ENCODE results near the gene MACROD2. TPM values are rescaled to one million over a fixed set of nuclear protein-coding genes. Genes with fewer than 3 reads are reported as not detected.
"Not testable (repeated sequence)": the region's sequence is repeated elsewhere in the genome, so short reads cannot be mapped to it uniquely, and the experiment has no call there.

MACROD2 gene
- total RNA-seq, 1 experiment from 2014 or later = 1.3 TPM

- DNase-seq (ENCODE audit: low read depth, low spot score) = no peak
- in situ Hi-C loops (cut with HindIII; ENCODE audit: low pct_unique_long_range_greater_than_20kb, low sequenced_read_pairs) = no loop called here
These were observed 1800.1 kb downstream of the MACROD2 start for GRCh38 chr20:15795305-15796019.

DNA sequence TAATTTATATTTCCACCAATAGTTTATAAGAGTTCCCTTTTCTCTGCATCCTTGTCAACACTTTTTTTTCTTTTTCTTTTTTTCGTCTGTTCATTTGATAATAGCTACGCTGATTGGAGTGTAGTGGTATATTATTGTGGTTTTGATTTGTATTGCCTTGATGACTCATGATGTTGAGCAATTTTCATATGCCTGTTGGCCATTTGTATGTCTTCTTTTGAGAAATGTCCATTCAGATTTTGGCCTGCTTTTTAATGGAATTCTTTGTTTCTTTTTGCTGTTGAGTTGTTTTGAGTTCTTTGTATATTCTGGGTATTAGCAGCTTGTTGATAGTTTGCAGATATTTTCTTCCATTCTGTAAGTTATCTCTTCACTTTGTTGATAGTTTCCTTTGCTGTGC lies 1804.6 kb downstream of the MACROD2 start:
- DNase-seq (ENCODE audit: low read depth, low spot score) = peak; percentile 57
- in situ Hi-C loops (cut with HindIII; ENCODE audit: low pct_unique_long_range_greater_than_20kb, low sequenced_read_pairs) = no loop called here

GRCh38 chr20:15802020-15802419 lies 1806.7 kb downstream of the MACROD2 start:
- DNase-seq (ENCODE audit: low read depth, low spot score) = no peak
- in situ Hi-C loops (cut with HindIII; ENCODE audit: low pct_unique_long_range_greater_than_20kb, low sequenced_read_pairs) = no loop called here

DNA sequence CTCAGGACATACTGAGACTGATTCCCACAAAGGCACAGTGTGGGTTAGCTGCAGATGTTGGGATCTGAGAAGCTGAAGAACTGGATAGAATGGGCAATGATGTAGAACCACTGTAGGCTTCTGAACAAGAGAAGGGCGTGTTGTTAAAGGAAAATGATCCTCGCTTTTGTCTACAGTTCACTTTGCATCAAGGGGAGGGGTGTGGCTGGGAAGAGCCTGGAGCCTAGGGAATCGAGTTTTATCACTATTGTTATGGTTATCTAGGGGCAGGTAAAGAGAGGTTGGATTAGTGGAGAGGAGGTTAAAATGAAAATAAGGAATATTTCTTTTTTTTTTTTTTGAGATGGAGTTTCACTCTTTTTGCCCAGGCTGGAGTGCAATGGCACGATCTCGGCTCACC lies 1809.8 kb downstream of the MACROD2 start:
- in situ Hi-C loops (cut with HindIII; ENCODE audit: low pct_unique_long_range_greater_than_20kb, low sequenced_read_pairs) = no loop called here

GRCh38 chr20:15806105-15806504 lies 1810.8 kb downstream of the MACROD2 start:
- in situ Hi-C loops (cut with HindIII; ENCODE audit: low pct_unique_long_range_greater_than_20kb, low sequenced_read_pairs) = no loop called here
- DNase-seq (ENCODE audit: low read depth, low spot score) = no peak

More for the DNA sequence above, 1809.8 kb downstream of the MACROD2 start:
- no peak for DNase-seq (ENCODE audit: low read depth, low spot score)

GRCh38 chr20:15807271-15807670 lies 1812.0 kb downstream of the MACROD2 start:
- DNase-seq (ENCODE audit: low read depth, low spot score) = no peak
- in situ Hi-C loops (cut with HindIII; ENCODE audit: low pct_unique_long_range_greater_than_20kb, low sequenced_read_pairs) = no loop called here

DNA sequence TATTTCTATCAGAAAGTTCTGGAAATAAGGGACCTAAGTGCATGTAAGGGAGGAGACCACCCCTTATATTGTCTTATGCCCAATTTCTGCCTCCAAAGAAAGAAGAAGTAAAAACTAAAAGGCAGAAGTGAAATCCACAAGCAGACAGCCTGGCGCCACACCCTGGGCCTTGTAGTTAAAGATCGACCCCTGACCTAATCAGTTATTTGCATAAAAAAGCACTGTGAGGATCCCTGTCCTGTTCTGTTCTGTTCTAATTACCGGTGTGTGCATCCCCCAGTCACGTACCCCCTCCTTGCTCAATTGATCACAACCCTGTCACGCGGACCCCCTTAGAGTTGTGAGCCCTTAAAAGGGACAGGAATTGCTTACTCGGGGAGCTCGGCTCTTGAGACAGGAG lies 1812.5 kb downstream of the MACROD2 start:
- DNase-seq (ENCODE audit: low read depth, low spot score); in situ Hi-C loops (cut with HindIII; ENCODE audit: low pct_unique_long_range_greater_than_20kb, low sequenced_read_pairs): not testable (repeated sequence)

- in situ Hi-C loops (cut with HindIII; ENCODE audit: low pct_unique_long_range_greater_than_20kb, low sequenced_read_pairs) = no loop called here
- no peak for DNase-seq (ENCODE audit: low read depth, low spot score)
These were observed 1816.6 kb downstream of the MACROD2 start for GRCh38 chr20:15811951-15812350.

GRCh38 chr20:15812696-15813095 lies 1817.4 kb downstream of the MACROD2 start:
- DNase-seq (ENCODE audit: low read depth, low spot score) = no peak
- in situ Hi-C loops (cut with HindIII; ENCODE audit: low pct_unique_long_range_greater_than_20kb, low sequenced_read_pairs) = no loop called here

DNA sequence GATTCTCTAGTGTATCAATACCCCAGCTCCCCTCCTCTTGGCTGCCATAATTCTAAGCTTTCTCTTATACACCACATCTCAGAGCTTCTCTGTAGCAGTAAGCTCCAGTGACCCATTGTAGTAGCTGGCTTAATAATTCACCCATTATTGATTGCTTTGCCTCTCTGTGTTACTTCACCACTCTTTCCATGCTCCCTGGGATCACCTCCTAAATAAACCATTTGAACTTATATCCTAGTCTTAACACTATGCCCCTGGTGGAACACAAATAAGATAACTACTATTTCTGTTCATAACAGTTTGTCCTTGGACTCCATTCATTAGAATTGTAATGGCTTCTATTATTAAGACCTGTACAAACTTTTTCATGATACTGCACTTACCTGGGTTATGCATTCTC lies 1819.0 kb downstream of the MACROD2 start:
- in situ Hi-C loops (cut with HindIII; ENCODE audit: low pct_unique_long_range_greater_than_20kb, low sequenced_read_pairs) = no loop called here
- no peak for DNase-seq (ENCODE audit: low read depth, low spot score)

DNA sequence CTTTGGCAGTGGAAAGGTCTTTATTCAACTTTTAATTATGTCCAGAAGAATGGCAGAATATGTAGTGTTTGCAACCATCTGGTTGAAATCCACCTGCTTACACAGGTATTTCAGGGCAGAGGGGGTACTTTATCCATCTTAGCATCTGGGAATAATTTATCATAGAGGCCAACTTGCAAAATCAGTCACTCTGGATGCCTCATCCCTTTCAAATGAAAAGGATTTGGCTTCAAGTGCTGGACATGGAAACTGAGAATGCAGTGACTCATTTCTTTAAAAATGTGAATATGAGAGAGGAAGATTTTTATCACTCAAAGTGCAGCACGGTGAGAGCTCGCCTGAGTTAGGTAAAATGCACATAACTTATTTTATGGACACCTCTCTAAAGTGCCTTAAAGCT lies 1819.6 kb downstream of the MACROD2 start:
- in situ Hi-C loops (cut with HindIII; ENCODE audit: low pct_unique_long_range_greater_than_20kb, low sequenced_read_pairs) = no loop called here
- DNase-seq (ENCODE audit: low read depth, low spot score) = no peak

DNA sequence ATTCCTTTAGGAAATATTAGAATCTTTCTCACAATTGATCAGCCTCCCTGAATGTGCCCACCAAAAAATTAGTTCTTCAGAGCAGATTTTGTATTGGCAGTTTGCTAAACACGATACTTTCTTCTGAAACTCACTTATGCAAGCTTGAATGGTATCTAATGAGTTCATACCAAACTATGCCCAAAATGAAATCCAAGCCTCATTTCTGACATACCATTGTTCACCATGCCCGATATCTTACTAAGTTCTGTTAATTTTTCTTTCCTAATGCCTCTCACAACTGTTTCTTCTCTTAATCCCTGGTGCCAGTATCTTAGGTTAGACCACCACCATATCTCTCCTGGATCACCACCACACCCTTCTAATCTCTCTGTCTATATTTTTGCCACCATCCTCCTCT lies 1822.0 kb downstream of the MACROD2 start:
- in situ Hi-C loops (cut with HindIII; ENCODE audit: low pct_unique_long_range_greater_than_20kb, low sequenced_read_pairs) = no loop called here

DNA sequence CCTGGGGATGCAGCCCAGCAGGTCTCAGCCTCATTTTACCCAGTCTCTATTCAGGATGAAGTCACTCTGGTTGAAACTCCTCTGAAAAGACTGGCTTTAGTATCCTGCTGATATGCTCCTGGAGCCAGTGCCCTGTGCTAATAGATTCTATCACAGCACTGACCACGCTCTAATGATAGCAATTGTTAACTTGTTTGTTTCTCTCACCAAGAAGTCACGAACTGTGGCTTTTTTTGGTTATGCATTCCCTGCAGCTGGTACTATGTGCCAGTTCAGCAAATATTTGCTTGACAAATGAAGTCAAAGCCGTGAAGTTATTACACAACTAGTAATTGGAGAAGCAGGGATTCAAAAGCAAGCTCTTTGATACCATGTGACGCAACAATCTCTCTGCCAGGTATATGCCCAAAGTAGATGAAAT lies 1823.3 kb downstream of the MACROD2 start:
- in situ Hi-C loops (cut with HindIII; ENCODE audit: low pct_unique_long_range_greater_than_20kb, low sequenced_read_pairs) = no loop called here
- no peak for DNase-seq (ENCODE audit: low read depth, low spot score)

More for the DNA sequence above, 1822.0 kb downstream of the MACROD2 start:
- no peak for DNase-seq (ENCODE audit: low read depth, low spot score)

- DNase-seq (ENCODE audit: low read depth, low spot score) = no peak
- in situ Hi-C loops (cut with HindIII; ENCODE audit: low pct_unique_long_range_greater_than_20kb, low sequenced_read_pairs) = no loop called here
These were observed 1828.4 kb downstream of the MACROD2 start for GRCh38 chr20:15823718-15824117.

DNA sequence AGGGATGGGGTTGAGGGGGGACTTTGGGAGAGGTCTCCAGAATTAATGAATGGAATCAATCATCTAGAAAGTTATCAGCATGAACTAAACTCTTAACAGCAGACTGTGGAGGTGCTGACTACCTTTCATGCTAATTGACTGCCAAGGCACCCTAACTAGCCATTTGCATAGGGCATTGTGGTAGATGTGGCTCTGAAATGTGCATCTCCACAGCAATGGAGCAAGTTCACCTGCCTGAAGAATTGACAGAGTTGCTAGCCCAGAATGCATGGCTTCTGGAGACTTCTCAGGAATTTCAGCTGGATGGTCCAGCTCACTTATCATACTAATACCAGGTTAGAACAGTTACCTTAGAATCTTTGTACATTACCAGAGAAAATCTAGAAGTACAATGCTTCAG lies 1832.3 kb downstream of the MACROD2 start:
- in situ Hi-C loops (cut with HindIII; ENCODE audit: low pct_unique_long_range_greater_than_20kb, low sequenced_read_pairs) = no loop called here
- DNase-seq (ENCODE audit: low read depth, low spot score) = no peak

GRCh38 chr20:15831201-15831600 lies 1835.9 kb downstream of the MACROD2 start:
- no peak for DNase-seq (ENCODE audit: low read depth, low spot score)
- in situ Hi-C loops (cut with HindIII; ENCODE audit: low pct_unique_long_range_greater_than_20kb, low sequenced_read_pairs) = no loop called here

GRCh38 chr20:15832512-15832911 lies 1837.2 kb downstream of the MACROD2 start:
- in situ Hi-C loops (cut with HindIII; ENCODE audit: low pct_unique_long_range_greater_than_20kb, low sequenced_read_pairs) = no loop called here
- DNase-seq (ENCODE audit: low read depth, low spot score) = no peak

- DNase-seq (ENCODE audit: low read depth, low spot score) = peak; percentile 8
- in situ Hi-C loops (cut with HindIII; ENCODE audit: low pct_unique_long_range_greater_than_20kb, low sequenced_read_pairs) = no loop called here
These were observed 1839.5 kb downstream of the MACROD2 start for GRCh38 chr20:15834857-15835256.

DNA sequence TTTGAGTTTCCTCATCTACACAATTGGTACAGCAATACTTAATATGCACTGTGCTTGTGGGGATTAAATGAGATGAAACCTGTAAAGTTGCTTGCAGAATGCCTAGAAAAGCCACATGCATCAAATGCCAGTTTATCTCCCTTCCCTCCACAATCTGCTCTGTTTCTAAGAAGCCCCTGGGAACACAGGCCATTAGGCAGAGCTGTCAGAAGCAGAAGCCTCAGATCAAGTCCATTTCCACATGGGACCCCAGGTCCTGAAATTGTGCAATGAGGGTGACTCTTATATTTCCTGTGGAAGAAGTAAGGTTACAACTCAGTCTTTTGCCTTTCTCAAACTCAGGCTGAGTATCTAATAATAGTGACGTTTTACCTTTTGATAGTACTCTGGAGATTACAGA lies 1840.5 kb downstream of the MACROD2 start:
- no peak for DNase-seq (ENCODE audit: low read depth, low spot score)
- in situ Hi-C loops (cut with HindIII; ENCODE audit: low pct_unique_long_range_greater_than_20kb, low sequenced_read_pairs) = no loop called here

DNA sequence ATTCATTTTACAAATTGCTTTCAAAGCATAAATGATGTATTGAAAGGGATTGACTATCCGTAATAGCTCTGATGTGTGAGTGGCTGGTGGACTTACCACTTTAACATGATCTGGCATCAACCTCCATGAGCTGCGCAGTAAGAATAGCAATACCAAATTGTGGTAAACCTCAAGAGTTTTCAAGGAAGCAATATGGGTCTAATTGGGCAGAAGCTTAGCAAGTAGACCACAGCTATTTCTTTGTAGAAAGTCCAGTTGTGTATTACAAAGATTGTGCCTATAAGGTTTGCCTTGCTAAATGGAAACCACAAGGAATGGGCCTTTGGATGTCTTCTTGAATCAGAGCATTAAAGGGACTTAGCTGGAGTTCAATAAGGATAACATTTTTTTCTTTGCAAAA lies 1841.3 kb downstream of the MACROD2 start:
- DNase-seq (ENCODE audit: low read depth, low spot score) = peak; percentile 11

More for the DNA sequence above, 1841.3 kb downstream of the MACROD2 start:
- in situ Hi-C loops (cut with HindIII; ENCODE audit: low pct_unique_long_range_greater_than_20kb, low sequenced_read_pairs) = no loop called here
